Endothelial cell of umbilical vein (primary cell): ENCODE data around the gene ADSL. TPM values are rescaled to one million over a fixed set of nuclear protein-coding genes. Genes with fewer than 3 reads are reported as not detected.

ENCODE experiments used
- BruUV-seq: library from RNA; stranded (reverse); fragments of 400-500 nt; replicated peaks from 2 replicates; lab custom pipeline; 2021; lab: Mats Ljungman, UMichigan
- CTCF ChIA-PET: fragments of 300-600, 350-600 bp; sonication (Branson Sonifier 250); formaldehyde crosslinking; loops from one replicate; lab custom pipeline; 2021; ENCODE audit warnings: antibody characterized with exemption, inconsistent platforms; lab: Charles Lee
- POLR2A ChIA-PET: fragments of 300-600, 350-600 bp; sonication (Branson Sonifier 250); formaldehyde crosslinking; loops from one replicate; lab custom pipeline; 2021; ENCODE audit warnings: antibody characterized with exemption, inconsistent platforms; lab: Charles Lee
- DNase-seq: peaks from one replicate; pipeline ENCODE4 v3.0.0-alpha.2; 2011; ENCODE audit warnings: low read depth, low spot score
- FAIRE-seq: peaks from 2 replicates; lab custom pipeline; 2011; peaks lifted over from hg19 to GRCh38; lab: Jason Lieb, UNC
- H2AFZ ChIP-seq: 2 replicates; pipeline ENCODE4 v1.6.0; 2012; ENCODE audit warnings: low read depth, low read length, control low read depth, inconsistent platforms
- H3K27ac ChIP-seq: 2 replicates; pipeline ENCODE4 v1.5.1; 2011; ENCODE audit warnings: low read depth, mild to moderate bottlenecking, control low read depth, low read length, moderate library complexity; ENCODE audit not compliant: insufficient read depth
- H3K27me3 ChIP-seq, 2 experiments: 2 replicates each; pipeline versions ENCODE4 v1.6.0 to v1.6.1; 2011; ENCODE audit warnings: low read length in 2 of 2, mixed read lengths in 1 of 2; ENCODE audit not compliant: control insufficient read depth in 2 of 2, insufficient read depth in 2 of 2
- H3K36me3 ChIP-seq, 2 experiments: 2 replicates in 1 of 2; 3 replicates in 1 of 2; pipeline ENCODE4 v1.5.1; 2011; ENCODE audit warnings: low read length in 2 of 2, mild to moderate bottlenecking in 1 of 2, moderate library complexity in 1 of 2; ENCODE audit not compliant: control insufficient read depth in 2 of 2, insufficient read depth in 2 of 2; ENCODE audit errors: extremely low read depth in 1 of 2
- H3K4me1 ChIP-seq: 3 replicates; pipeline ENCODE4 v1.5.1; 2011; ENCODE audit warnings: mild to moderate bottlenecking, low read length; ENCODE audit not compliant: control insufficient read depth, insufficient read depth; ENCODE audit errors: extremely low read depth
- H3K4me2 ChIP-seq: 2 replicates; pipeline ENCODE4 v1.6.1; 2011; ENCODE audit warnings: low read length, control low read depth, mixed read lengths; ENCODE audit not compliant: insufficient read depth
- H3K4me3 ChIP-seq, 3 experiments: fragments of 200-600 bp in 1 of 3; sonication (generic), shearing (Covaris generic) in 1 of 3; replicated peaks in 1 of 3; 2 replicates each; pipeline ENCODE4 v1.5.1; 2011 to 2016; ENCODE audit warnings: control low read depth in 3 of 3, low read length in 3 of 3, mild to moderate bottlenecking in 2 of 3, inconsistent platforms in 1 of 3, low read depth in 1 of 3, moderate library complexity in 1 of 3; ENCODE audit not compliant: insufficient read depth in 1 of 3
- H3K79me2 ChIP-seq: 2 replicates; pipeline ENCODE4 v1.6.0; 2012; ENCODE audit warnings: low read length, inconsistent platforms; ENCODE audit not compliant: control insufficient read depth, insufficient read depth
- H3K9ac ChIP-seq: replicated peaks from 2 replicates; pipeline ENCODE3; 2011; ENCODE audit warnings: low read length, control low read depth; ENCODE audit not compliant: insufficient read depth; ENCODE audit errors: extremely low read depth
- H3K9me1 ChIP-seq: replicated peaks from 3 replicates; pipeline ENCODE4 v1.6.0; 2011; ENCODE audit warnings: mild to moderate bottlenecking, low read length; ENCODE audit not compliant: control insufficient read depth, insufficient read depth; ENCODE audit errors: extremely low read depth
- H3K9me3 ChIP-seq: replicated peaks from 2 replicates; pipeline ENCODE4 v1.5.1; 2012; ENCODE audit warnings: low read length, inconsistent platforms; ENCODE audit not compliant: control insufficient read depth, insufficient read depth
- H4K20me1 ChIP-seq: replicated peaks from 2 replicates; pipeline ENCODE3; 2011; ENCODE audit warnings: mild to moderate bottlenecking, low read length; ENCODE audit not compliant: control insufficient read depth, insufficient read depth; ENCODE audit errors: extremely low read depth
- EZH2 ChIP-seq: IDR thresholded peaks from 2 replicates; pipeline ENCODE4 v1.6.1; 2012; ENCODE audit warnings: borderline replicate concordance, low read depth, mild to moderate bottlenecking, moderate library complexity, low read length, inconsistent platforms; ENCODE audit not compliant: severe bottlenecking
- FOS ChIP-seq: IDR thresholded peaks from 2 replicates; pipeline ENCODE4 v1.6.1; 2011; ENCODE audit warnings: mild to moderate bottlenecking, low read length, moderate library complexity, borderline replicate concordance; ENCODE audit not compliant: insufficient read depth
- GATA2 ChIP-seq: IDR thresholded peaks from 2 replicates; pipeline ENCODE4 v1.7.0; 2011; ENCODE audit warnings: low read depth, mild to moderate bottlenecking, moderate library complexity, mixed read lengths, low read length; ENCODE audit not compliant: insufficient read length, insufficient read depth
- JUN ChIP-seq: IDR thresholded peaks from 2 replicates; pipeline ENCODE4 v1.6.1; 2011; ENCODE audit warnings: borderline replicate concordance, low read depth; ENCODE audit not compliant: insufficient read length, insufficient read depth
- MYC ChIP-seq: IDR thresholded peaks from one replicate; pipeline ENCODE4 v1.6.1; 2011; ENCODE audit warnings: mild to moderate bottlenecking, low read depth, low read length
- POLR2A ChIP-seq: IDR thresholded peaks from 2 replicates; pipeline ENCODE4 v1.6.1; 2012; ENCODE audit warnings: low read depth, mild to moderate bottlenecking, control low read depth, low read length
- POLR2AphosphoS5 ChIP-seq: IDR thresholded peaks from 2 replicates; pipeline ENCODE4 v1.6.1; 2012; ENCODE audit warnings: low read depth, mild to moderate bottlenecking, control low read depth, low read length, moderate library complexity; ENCODE audit not compliant: insufficient read depth
- dilution Hi-C: fragments of 300-500 bp; cut with MboI; formaldehyde crosslinking; loops from one replicate; pipeline ENCODE4 v1.15.0; 2019; ENCODE audit warnings: low sequenced_read_pairs; ENCODE audit not compliant: extremely low pct_ligation_motif_present
- intact Hi-C: fragments of 100-400 bp; cut with micrococcal nuclease; formaldehyde crosslinking; loops from one replicate; pipeline ENCODE4 v1.10.0; 2022
- polyA plus RNA-seq, 4 experiments: library from polyadenylated mRNA; depleted of rRNA in 3 of 4; stranded (reverse) in 3 of 4; unstranded in 1 of 4; fragments of >200 nt; gene quantifications; 2 replicates each; pipeline versions ENCODE4 v1.2.1 to v1.2.3, GENCODE V29; 2011 to 2012; ENCODE audit warnings: missing spikeins in 1 of 4
- total RNA-seq: library from RNA; stranded (reverse); gene quantifications from 2 replicates; pipeline ENCODE4 v1.2.3, GENCODE V29; 2021
- TF ChIP-seq, protein P1 (sequence below): IDR thresholded peaks from 2 replicates; pipeline ENCODE4 v1.6.1; 2011; ENCODE audit not compliant: insufficient read depth, insufficient read length
- TF ChIP-seq, protein P2 (sequence below), 2 donors: IDR thresholded peaks; 1 replicate in 1 of 2; 2 replicates in 1 of 2; pipeline ENCODE4 v1.5.1; 2011; ENCODE audit warnings: low read length in 2 of 2, mild to moderate bottlenecking in 2 of 2, moderate library complexity in 2 of 2, control low read depth in 1 of 2, inconsistent platforms in 1 of 2, low read depth in 1 of 2; ENCODE audit not compliant: insufficient read depth in 1 of 2; ENCODE audit errors: extremely low read depth in 1 of 2

ADSL gene
- total and polyA plus RNA-seq, 2 donors (not counting 3 experiments of a cell fraction or from before 2014, with no cell fraction given): 103 to 141 TPM

DNA sequence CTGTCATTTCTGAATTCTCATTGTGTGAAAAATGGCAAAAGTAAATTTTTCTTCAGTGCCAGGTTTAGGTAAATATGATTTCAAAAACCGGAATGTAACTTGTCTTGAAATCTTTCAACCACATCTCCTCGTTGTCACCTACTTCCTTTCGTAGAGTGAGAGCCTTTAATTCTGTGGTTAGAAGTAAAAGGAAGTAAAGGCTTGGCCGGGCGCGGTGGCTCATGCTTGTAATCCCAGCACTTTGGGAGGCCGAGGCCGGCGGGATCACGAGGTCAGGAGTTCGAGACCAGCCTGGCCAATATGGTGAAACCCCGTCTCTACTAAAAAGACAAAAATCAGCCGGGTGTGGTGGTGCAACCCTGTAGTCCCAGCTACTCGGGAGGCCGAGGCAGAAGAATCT is 53.9 kb downstream of the ADSL start:
- ChIA-PET CTCF (interaction anchor here (1.4 kb wide), 1 partner anchor 15 kb away, joined by 3 read pairs; no protein-coding TSS in a partner anchor), POLR2A (no interaction called here)
- TF ChIP-seq EZH2: no peak
- TF ChIP-seq JUN: no peak
- no peak for TF ChIP-seq FOS
- TF ChIP-seq POLR2AphosphoS5: no peak
- TF ChIP-seq, protein P1, sequence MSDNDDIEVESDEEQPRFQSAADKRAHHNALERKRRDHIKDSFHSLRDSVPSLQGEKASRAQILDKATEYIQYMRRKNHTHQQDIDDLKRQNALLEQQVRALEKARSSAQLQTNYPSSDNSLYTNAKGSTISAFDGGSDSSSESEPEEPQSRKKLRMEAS: no peak
- TF ChIP-seq, protein P2, sequence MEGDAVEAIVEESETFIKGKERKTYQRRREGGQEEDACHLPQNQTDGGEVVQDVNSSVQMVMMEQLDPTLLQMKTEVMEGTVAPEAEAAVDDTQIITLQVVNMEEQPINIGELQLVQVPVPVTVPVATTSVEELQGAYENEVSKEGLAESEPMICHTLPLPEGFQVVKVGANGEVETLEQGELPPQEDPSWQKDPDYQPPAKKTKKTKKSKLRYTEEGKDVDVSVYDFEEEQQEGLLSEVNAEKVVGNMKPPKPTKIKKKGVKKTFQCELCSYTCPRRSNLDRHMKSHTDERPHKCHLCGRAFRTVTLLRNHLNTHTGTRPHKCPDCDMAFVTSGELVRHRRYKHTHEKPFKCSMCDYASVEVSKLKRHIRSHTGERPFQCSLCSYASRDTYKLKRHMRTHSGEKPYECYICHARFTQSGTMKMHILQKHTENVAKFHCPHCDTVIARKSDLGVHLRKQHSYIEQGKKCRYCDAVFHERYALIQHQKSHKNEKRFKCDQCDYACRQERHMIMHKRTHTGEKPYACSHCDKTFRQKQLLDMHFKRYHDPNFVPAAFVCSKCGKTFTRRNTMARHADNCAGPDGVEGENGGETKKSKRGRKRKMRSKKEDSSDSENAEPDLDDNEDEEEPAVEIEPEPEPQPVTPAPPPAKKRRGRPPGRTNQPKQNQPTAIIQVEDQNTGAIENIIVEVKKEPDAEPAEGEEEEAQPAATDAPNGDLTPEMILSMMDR (IDR thresholded peaks at IDR 0.05; ENCODE audit: extremely low read depth in 1 of 2, insufficient read depth in 1 of 2, low read depth in 1 of 2, low read length in 2 of 2): no peak
- no peak for TF ChIP-seq GATA2
- TF ChIP-seq MYC: no peak
- no peak for TF ChIP-seq POLR2A
- H4K20me1 ChIP-seq: no peaks in the 10 kb centered on the region
- H3K9ac ChIP-seq: no peak overlapping the region
- FAIRE-seq: no peak
- H3K79me2 ChIP-seq: peaks cover 4% of the 10 kb centered on the region
- dilution Hi-C loops (no loop called here), intact Hi-C loops (no loop called here)
- no peak overlapping the region for H3K27ac ChIP-seq
- no peak overlapping the region for H3K4me3 ChIP-seq
- H3K9me1 ChIP-seq: no peaks in the 10 kb centered on the region
- H3K36me3 ChIP-seq: peaks cover 4 to 13% of the 10 kb centered on the region in 2 experiments
- no peak for DNase-seq
- no peak overlapping the region for H2AFZ ChIP-seq
- H3K9me3 ChIP-seq: no peaks in the 10 kb centered on the region
- H3K4me1 ChIP-seq: peaks cover 13% of the 10 kb centered on the region
- no peaks in the 10 kb centered on the region for H3K27me3 ChIP-seq
- no TSS peak for BruUV-seq
- H3K4me2 ChIP-seq: no peak overlapping the region
